Endothelial cell (in vitro differentiated cells): ENCODE data around the gene CSE1L. TPM values are rescaled to one million over a fixed set of nuclear protein-coding genes. Genes with fewer than 3 reads are reported as not detected.
"Not testable (repeated sequence)": the region's sequence is repeated elsewhere in the genome, so short reads cannot be mapped to it uniquely, and the experiment has no call there.

ENCODE experiments used
- DNase-seq: peaks from one replicate; pipeline ENCODE4 v3.0.0; 2021; ENCODE audit warnings: low spot score
- H3K27ac Mint-ChIP-seq: one replicate; pipeline ENCODE4 v1.8.0; 2021; ENCODE audit warnings: mixed read lengths, inconsistent platforms; ENCODE audit not compliant: unreplicated experiment
- H3K27me3 Mint-ChIP-seq: one replicate; pipeline ENCODE4 v1.8.0; 2021; ENCODE audit warnings: mild to moderate bottlenecking, moderate library complexity, mixed read lengths, inconsistent platforms; ENCODE audit not compliant: unreplicated experiment
- H3K36me3 Mint-ChIP-seq: one replicate; pipeline ENCODE4 v1.8.0; 2021; ENCODE audit warnings: mild to moderate bottlenecking, low read depth, mixed read lengths, inconsistent platforms; ENCODE audit not compliant: unreplicated experiment
- H3K4me1 Mint-ChIP-seq: one replicate; pipeline ENCODE4 v1.8.0; 2021; ENCODE audit warnings: mild to moderate bottlenecking, mixed read lengths, inconsistent platforms; ENCODE audit not compliant: unreplicated experiment
- H3K4me3 Mint-ChIP-seq: one replicate; pipeline ENCODE4 v1.8.0; 2021; ENCODE audit warnings: mild to moderate bottlenecking, mixed read lengths, inconsistent platforms; ENCODE audit not compliant: unreplicated experiment
- H3K9me3 Mint-ChIP-seq: one replicate; pipeline ENCODE4 v1.8.0; 2021; ENCODE audit warnings: mixed read lengths, inconsistent platforms; ENCODE audit not compliant: unreplicated experiment
- total RNA-seq: library from RNA; stranded (reverse); fragmentation: NEBNext Ultra II Directional; extraction: Animal tissue kit (Norgen Biotek cat#: 25700); gene quantifications from one replicate; pipeline ENCODE4 v1.2.1, GENCODE V29; 2021; ENCODE audit not compliant: unreplicated experiment
- TF ChIP-seq, protein P1 (sequence below): fragments of 200-600 bp; sonication (generic); IDR thresholded peaks from one replicate; pipeline ENCODE4 v1.5.0; 2021; ENCODE audit warnings: antibody characterized with exemption; ENCODE audit not compliant: unreplicated experiment

The CSE1L gene
- total RNA-seq, 1 donor from 2014 or later, result 54.7 TPM

DNA sequence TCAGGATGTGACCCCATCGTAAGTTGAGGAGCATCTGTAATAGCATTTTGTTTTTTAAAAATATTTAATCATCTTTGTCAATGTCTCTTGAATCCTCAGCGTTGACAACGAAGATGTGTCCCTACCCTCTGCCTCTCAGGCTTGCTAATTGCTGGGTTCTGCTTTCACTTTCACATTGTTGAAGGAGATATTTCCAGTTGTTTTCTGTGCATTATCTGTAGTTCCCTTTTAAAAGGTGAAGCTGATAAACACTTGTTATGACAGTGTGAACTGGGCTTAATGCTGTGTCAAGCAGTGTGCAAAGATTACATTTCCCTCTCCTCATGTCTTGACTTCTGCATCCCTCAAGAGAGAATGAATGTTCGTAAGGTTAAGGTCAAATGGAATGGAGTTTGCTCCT, 54.9 kb downstream of the CSE1L start:
- peaks cover 3% of the 10 kb centered on the region for H3K27me3 Mint-ChIP-seq
- TF ChIP-seq, protein P1, sequence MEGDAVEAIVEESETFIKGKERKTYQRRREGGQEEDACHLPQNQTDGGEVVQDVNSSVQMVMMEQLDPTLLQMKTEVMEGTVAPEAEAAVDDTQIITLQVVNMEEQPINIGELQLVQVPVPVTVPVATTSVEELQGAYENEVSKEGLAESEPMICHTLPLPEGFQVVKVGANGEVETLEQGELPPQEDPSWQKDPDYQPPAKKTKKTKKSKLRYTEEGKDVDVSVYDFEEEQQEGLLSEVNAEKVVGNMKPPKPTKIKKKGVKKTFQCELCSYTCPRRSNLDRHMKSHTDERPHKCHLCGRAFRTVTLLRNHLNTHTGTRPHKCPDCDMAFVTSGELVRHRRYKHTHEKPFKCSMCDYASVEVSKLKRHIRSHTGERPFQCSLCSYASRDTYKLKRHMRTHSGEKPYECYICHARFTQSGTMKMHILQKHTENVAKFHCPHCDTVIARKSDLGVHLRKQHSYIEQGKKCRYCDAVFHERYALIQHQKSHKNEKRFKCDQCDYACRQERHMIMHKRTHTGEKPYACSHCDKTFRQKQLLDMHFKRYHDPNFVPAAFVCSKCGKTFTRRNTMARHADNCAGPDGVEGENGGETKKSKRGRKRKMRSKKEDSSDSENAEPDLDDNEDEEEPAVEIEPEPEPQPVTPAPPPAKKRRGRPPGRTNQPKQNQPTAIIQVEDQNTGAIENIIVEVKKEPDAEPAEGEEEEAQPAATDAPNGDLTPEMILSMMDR, result no peak
- H3K4me1 Mint-ChIP-seq, result no peaks in the 10 kb centered on the region
- no peaks in the 10 kb centered on the region for H3K9me3 Mint-ChIP-seq
- no peak overlapping the region for H3K4me3 Mint-ChIP-seq
- H3K27ac Mint-ChIP-seq, result no peak overlapping the region
- DNase-seq, result no peak
- H3K36me3 Mint-ChIP-seq, result peaks cover 37% of the 10 kb centered on the region

DNA sequence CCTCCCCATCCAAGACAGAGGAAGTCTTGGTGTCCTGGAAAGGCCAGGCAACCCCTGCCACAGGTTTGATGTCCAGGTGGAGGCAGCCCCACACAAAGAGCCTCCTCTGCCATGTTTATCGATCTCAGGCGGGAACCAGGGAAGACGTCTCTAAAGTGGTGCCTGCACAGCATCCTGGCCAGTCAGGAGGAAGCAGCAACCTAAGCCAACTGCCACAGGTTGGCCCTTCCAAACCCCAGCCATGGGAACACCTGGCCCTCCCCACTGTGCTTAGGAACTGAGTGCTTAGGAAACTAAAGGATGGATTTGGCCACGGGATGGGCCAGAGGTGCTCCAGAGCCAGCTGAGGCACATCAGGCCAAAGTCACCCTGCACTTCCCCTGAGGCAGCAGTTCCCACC, 56.9 kb downstream of the CSE1L start:
- Mint-ChIP-seq H3K4me1 (no peaks in the 10 kb centered on the region), H3K9me3 (no peaks in the 10 kb centered on the region), H3K36me3 (peaks cover 35% of the 10 kb centered on the region), H3K27me3 (peaks cover 3% of the 10 kb centered on the region), H3K27ac (no peak overlapping the region), H3K4me3 (peak overlapping the region; percentile 52)
- TF ChIP-seq, protein P1, result no peak
- DNase-seq, result no peak

DNA sequence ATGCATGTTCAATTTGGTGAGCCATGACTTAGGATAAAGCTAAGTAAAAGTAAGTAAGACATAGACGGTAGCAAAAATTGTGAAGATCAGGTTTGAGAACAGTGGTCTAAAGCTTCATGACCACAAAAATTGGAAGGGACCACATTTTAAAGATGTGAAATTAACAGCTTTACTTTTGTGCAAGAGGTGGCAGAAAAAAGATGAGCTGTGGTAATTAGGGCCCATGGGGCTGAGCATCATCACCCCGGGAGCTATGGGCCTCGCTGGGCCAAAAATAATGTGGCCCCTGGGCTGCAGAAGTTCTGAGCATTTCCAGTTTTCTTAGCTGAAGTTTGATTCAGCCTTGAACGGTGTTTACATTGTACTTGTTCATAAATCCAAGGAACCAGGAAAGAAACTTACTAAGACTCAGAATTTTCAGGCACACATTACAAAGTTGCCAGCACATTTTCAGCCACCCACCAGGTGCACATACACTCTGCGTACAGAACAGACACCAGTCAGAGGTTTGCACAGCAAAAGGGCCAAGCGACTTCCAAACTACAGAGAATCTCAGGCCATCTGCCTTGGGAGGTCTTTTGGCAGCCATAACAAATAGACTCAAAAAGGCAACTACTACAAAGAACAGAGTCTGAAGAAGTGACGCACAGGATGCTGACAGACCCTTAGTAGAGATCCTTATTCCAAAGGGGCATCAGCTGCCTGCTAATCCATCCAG, 57.7 kb downstream of the CSE1L start:
- no peaks in the 10 kb centered on the region for H3K4me1 Mint-ChIP-seq
- peaks cover 40% of the 10 kb centered on the region for H3K36me3 Mint-ChIP-seq
- H3K9me3 Mint-ChIP-seq, result no peaks in the 10 kb centered on the region
- no peak for DNase-seq
- TF ChIP-seq, protein P1, result no peak
- no peak overlapping the region for H3K27ac Mint-ChIP-seq
- H3K27me3 Mint-ChIP-seq, result peaks cover 4% of the 10 kb centered on the region
- no peak overlapping the region for H3K4me3 Mint-ChIP-seq

DNA sequence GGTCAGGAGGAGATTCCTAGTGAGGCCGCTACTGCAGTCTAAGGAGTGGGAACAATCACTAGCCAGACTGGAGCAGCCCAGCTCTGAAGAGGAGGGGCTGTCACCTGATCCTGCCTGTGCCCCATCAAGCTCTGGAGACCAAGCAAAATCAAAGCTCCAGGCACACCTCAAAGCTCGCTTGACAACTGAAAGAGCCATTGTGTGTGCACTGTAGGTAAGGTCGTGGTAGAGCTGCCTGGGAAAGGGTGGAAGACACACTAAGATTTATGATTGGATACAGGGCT, 58.2 kb downstream of the CSE1L start:
- DNase-seq, result no peak
- TF ChIP-seq, protein P1, result no peak
- Mint-ChIP-seq H3K4me3 (no peak overlapping the region), H3K27ac (no peak overlapping the region), H3K9me3 (no peaks in the 10 kb centered on the region), H3K4me1 (no peaks in the 10 kb centered on the region), H3K36me3 (peaks cover 42% of the 10 kb centered on the region), H3K27me3 (peaks cover 4% of the 10 kb centered on the region)

DNA sequence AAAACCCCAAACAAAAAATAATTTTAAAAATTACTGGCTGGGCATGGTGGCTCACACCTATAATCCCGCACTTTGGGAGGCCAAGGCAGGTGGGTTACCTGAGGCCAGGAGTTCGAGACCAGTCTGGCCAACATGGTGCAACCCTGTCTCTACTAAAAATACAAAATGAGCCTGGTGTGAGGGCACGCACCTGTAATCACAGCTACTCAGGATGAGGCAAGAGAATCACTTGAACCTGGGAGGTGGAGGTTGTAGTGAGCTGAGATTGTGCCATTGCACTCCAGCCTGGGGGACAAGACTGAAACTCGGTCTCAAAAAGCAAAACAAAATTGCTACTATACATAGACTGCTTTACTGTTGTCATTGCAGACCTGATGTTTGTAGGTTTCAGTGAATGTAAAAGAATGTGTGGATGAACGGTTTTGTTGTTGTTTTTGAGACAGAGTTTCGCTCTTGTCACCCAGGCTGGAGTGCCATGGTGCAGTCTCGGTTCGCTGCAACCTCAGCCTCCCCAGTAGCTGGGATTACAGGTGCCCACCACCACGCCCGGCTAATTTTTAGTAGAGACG, 59.0 kb downstream of the CSE1L start:
- not testable (repeated sequence) for H3K4me3 Mint-ChIP-seq, H3K9me3 Mint-ChIP-seq, H3K27ac Mint-ChIP-seq, H3K4me1 Mint-ChIP-seq, DNase-seq, H3K27me3 Mint-ChIP-seq
- H3K36me3 Mint-ChIP-seq, result peaks cover 44% of the 10 kb centered on the region
